HepG2 (cell line): ENCODE data around the gene LMAN2. TPM values are rescaled to one million over a fixed set of nuclear protein-coding genes. Genes with fewer than 3 reads are reported as not detected.
A peak's percentile ranks its signal among the peaks of the same experiment; 100 is the strongest.

Source experiments
- ARNTL ChIP-seq: sonication (generic); formaldehyde crosslinking; IDR thresholded peaks from 2 replicates; pipeline ENCODE4 v1.4.0; 2020; ENCODE audit warnings: mild to moderate bottlenecking, missing genetic modification reagents
- IKZF4 ChIP-seq: sonication (generic); formaldehyde crosslinking; IDR thresholded peaks from 2 replicates; pipeline ENCODE4 v1.5.1; 2020; ENCODE audit warnings: borderline replicate concordance, mild to moderate bottlenecking, low read depth, missing genetic modification reagents; ENCODE audit errors: not compliant biosample characterization
- KDM5A ChIP-seq: fragments of 200-600 bp; sonication (generic); IDR thresholded peaks from 2 replicates; pipeline ENCODE4 v1.7.0; 2018; ENCODE audit warnings: antibody characterized with exemption, mild to moderate bottlenecking, low read length, borderline replicate concordance
- PRDM15 ChIP-seq: sonication (generic); formaldehyde crosslinking; IDR thresholded peaks from 2 replicates; pipeline ENCODE4 v1.4.0; 2020; ENCODE audit warnings: missing genetic modification reagents
- SALL2 ChIP-seq: sonication (generic); formaldehyde crosslinking; IDR thresholded peaks from 2 replicates; pipeline ENCODE4 v1.8.1; 2023; ENCODE audit warnings: mild to moderate bottlenecking, missing genetic modification reagents, inconsistent platforms
- SP2 ChIP-seq: sonication (generic); formaldehyde crosslinking; IDR thresholded peaks from 2 replicates; pipeline ENCODE4 v1.5.1; 2020; ENCODE audit warnings: mild to moderate bottlenecking, missing genetic modification reagents
- TP53 ChIP-seq: sonication (generic); formaldehyde crosslinking; conservative IDR thresholded peaks from 2 replicates; pipeline ENCODE4 v1.4.0; 2020; ENCODE audit warnings: missing genetic modification reagents
- ZNF264 ChIP-seq: sonication (generic); formaldehyde crosslinking; IDR thresholded peaks from 2 replicates; pipeline ENCODE4 v1.4.0; 2020; ENCODE audit warnings: missing genetic modification reagents
- ZNF350 ChIP-seq: sonication (generic); formaldehyde crosslinking; IDR thresholded peaks from 2 replicates; pipeline ENCODE4 v1.4.0; 2020; ENCODE audit warnings: mild to moderate bottlenecking, low read depth, missing genetic modification reagents, borderline replicate concordance
- ZNF501 ChIP-seq: sonication (generic); formaldehyde crosslinking; IDR thresholded peaks from 2 replicates; pipeline ENCODE4 v1.5.1; 2020; ENCODE audit warnings: mild to moderate bottlenecking, moderate library complexity, missing genetic modification reagents
- ZNF614 ChIP-seq: IDR thresholded peaks from 2 replicates; pipeline ENCODE4 v1.6.1; 2018; ENCODE audit warnings: missing biosample characterization, missing genetic modification reagents, inconsistent platforms, borderline replicate concordance
- ZNF639 ChIP-seq: conservative IDR thresholded peaks from 2 replicates; pipeline ENCODE4 v1.6.1; 2018; ENCODE audit warnings: missing genetic modification reagents
- polyA plus RNA-seq, 8 experiments: library from polyadenylated mRNA; depleted of rRNA in 3 of 8; stranded (reverse) in 7 of 8; unstranded in 1 of 8; fragments of >200 nt; fragmentation: Illumina TruSeq in 4 of 8; extraction: Trizol in 4 of 8; gene quantifications; 2 replicates each; pipeline versions ENCODE4 v1.2.1 to v1.2.3, GENCODE V29; 2011 to 2016; ENCODE audit warnings: low read depth in 4 of 8, missing spikeins in 1 of 8, mixed read lengths in 1 of 8; ENCODE audit not compliant: insufficient read depth in 1 of 8
- total RNA-seq, 5 experiments: library from RNA; depleted of rRNA; stranded (reverse); fragments of >200 nt; fragmentation: Illumina TruSeq; extraction: Trizol; gene quantifications; 2 replicates each; pipeline ENCODE4 v1.2.3, GENCODE V29; 2016; ENCODE audit warnings: low read depth in 1 of 5
- TF ChIP-seq, protein P1 (sequence below): sonication (generic); formaldehyde crosslinking; IDR thresholded peaks from 2 replicates; pipeline ENCODE4 v1.4.0; 2020; ENCODE audit warnings: missing genetic modification reagents, mild to moderate bottlenecking, borderline replicate concordance
- TF ChIP-seq, protein P2 (sequence below): sonication (generic); formaldehyde crosslinking; IDR thresholded peaks from 2 replicates; pipeline ENCODE4 v1.4.0; 2020; ENCODE audit warnings: missing genetic modification reagents, borderline replicate concordance

Gene LMAN2
- total and polyA plus RNA-seq, 2 of the 13 experiments (the other 11 are each of a cell fraction or from before 2014, with no cell fraction given), result 191 to 197 TPM

DNA sequence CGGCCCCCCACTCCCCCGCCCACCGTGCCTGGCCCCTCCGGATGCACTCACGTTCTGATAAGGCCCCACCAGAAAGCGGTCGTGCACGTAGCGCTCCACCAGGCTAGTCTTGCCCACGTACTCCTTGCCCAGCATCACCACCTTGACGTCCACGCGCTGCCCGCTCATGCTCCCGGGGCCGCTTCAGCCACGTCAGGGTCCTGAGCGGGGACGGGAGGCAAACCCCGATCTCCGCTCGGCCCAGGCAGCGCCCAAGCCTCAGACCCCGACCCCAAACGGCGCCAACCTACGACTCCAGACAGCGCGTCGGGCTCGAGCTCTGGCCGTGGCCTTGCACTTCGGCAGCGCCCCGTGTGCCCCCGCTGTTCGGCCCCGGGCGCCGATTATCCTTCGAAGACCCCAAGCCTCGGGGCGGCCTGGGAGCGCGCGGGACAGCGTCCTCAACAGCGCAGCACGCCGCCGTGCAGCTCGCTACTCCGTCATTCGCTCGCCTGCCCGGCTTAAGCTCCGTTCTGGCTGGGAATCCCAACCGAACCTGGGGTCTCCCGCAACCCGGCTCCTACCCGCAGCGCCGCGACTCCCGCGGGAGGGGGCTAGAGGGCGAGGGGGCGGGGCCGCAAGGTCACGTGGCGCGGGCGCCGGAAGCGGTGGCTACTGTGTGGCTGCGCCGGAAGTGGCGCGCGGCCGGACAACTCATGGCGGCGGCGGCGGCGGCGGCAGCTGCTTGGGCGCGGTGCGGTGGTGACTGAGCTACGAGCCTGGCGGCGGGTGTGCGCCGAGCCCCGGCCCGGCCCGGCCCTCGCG lies 48.1 kb downstream of the LMAN2 start, which contains the start of the genes PRELID1 and RAB24 (continued):
- TF ChIP-seq, protein P1, sequence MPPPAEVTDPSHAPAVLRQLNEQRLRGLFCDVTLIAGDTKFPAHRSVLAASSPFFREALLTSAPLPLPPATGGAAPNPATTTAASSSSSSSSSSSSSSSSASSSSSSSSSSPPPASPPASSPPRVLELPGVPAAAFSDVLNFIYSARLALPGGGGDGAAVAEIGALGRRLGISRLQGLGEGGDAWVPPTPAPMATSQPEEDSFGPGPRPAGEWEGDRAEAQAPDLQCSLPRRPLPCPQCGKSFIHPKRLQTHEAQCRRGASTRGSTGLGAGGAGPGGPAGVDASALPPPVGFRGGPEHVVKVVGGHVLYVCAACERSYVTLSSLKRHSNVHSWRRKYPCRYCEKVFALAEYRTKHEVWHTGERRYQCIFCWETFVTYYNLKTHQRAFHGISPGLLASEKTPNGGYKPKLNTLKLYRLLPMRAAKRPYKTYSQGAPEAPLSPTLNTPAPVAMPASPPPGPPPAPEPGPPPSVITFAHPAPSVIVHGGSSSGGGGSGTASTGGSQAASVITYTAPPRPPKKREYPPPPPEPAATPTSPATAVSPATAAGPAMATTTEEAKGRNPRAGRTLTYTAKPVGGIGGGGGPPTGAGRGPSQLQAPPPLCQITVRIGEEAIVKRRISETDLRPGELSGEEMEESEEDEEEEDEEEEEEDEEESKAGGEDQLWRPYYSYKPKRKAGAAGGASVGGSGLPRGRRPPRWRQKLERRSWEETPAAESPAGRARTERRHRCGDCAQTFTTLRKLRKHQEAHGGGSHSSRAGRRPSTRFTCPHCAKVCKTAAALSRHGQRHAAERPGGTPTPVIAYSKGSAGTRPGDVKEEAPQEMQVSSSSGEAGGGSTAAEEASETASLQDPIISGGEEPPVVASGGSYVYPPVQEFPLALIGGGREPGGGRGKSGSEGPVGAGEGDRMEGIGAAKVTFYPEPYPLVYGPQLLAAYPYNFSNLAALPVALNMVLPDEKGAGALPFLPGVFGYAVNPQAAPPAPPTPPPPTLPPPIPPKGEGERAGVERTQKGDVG (CRISPR knock-in tag), result 0 out of 2 replicates have a peak, but pooled peaks have one; percentile 41
- TF ChIP-seq PRDM15 (CRISPR knock-in tag) (peak; percentile 48), ZNF350 (0 out of 2 replicates have a peak, but pooled peaks have one; percentile 23), KDM5A (no peak; the same call in 1 of the 2 replicates), ARNTL (CRISPR knock-in tag) (peak; percentile 93), IKZF4 (CRISPR knock-in tag) (peak; percentile 59), ZNF639 (CRISPR knock-in tag) (no peak), TP53 (CRISPR knock-in tag) (no peak), SALL2 (CRISPR knock-in tag) (peak; percentile 94), ZNF614 (CRISPR knock-in tag) (no peak), ZNF501 (peak; percentile 75; the same call in 1 of the 2 replicates), SP2 (CRISPR knock-in tag) (peak; percentile 63), ZNF264 (CRISPR knock-in tag) (0 out of 2 replicates have a peak, but pooled peaks have one; percentile 55)
- TF ChIP-seq, protein P2, sequence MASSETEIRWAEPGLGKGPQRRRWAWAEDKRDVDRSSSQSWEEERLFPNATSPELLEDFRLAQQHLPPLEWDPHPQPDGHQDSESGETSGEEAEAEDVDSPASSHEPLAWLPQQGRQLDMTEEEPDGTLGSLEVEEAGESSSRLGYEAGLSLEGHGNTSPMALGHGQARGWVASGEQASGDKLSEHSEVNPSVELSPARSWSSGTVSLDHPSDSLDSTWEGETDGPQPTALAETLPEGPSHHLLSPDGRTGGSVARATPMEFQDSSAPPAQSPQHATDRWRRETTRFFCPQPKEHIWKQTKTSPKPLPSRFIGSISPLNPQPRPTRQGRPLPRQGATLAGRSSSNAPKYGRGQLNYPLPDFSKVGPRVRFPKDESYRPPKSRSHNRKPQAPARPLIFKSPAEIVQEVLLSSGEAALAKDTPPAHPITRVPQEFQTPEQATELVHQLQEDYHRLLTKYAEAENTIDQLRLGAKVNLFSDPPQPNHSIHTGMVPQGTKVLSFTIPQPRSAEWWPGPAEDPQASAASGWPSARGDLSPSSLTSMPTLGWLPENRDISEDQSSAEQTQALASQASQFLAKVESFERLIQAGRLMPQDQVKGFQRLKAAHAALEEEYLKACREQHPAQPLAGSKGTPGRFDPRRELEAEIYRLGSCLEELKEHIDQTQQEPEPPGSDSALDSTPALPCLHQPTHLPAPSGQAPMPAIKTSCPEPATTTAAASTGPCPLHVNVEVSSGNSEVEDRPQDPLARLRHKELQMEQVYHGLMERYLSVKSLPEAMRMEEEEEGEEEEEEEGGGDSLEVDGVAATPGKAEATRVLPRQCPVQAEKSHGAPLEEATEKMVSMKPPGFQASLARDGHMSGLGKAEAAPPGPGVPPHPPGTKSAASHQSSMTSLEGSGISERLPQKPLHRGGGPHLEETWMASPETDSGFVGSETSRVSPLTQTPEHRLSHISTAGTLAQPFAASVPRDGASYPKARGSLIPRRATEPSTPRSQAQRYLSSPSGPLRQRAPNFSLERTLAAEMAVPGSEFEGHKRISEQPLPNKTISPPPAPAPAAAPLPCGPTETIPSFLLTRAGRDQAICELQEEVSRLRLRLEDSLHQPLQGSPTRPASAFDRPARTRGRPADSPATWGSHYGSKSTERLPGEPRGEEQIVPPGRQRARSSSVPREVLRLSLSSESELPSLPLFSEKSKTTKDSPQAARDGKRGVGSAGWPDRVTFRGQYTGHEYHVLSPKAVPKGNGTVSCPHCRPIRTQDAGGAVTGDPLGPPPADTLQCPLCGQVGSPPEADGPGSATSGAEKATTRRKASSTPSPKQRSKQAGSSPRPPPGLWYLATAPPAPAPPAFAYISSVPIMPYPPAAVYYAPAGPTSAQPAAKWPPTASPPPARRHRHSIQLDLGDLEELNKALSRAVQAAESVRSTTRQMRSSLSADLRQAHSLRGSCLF (CRISPR knock-in tag), result no peak
